Measurements from ENCODE around the gene CAMKK1.

The CAMKK1 gene

GRCh38 chr17:3875317-3875716, 17.5 kb downstream of the CAMKK1 start:
- no peaks in the 10 kb centered on the region for H3K4me1 ChIP-seq (ENCODE audit: insufficient read depth, low read length)
- TF ChIP-seq CTCF (IDR thresholded peaks at IDR 0.05; ENCODE audit: borderline replicate concordance, extremely low read depth, low read length, poor library complexity, severe bottlenecking) = no peak
- TF ChIP-seq EZH2 (IDR thresholded peaks at IDR 0.05; ENCODE audit: borderline replicate concordance, low read depth, low read length, severe bottlenecking) = no peak
- H3K9ac ChIP-seq (ENCODE audit: low read depth, low read length) = no peak overlapping the region
- H3K27ac ChIP-seq (ENCODE audit: low read length) = no peak overlapping the region
- no peaks in the 10 kb centered on the region for H3K27me3 ChIP-seq (ENCODE audit: insufficient read depth, low read length, poor library complexity)
- H3K9me3 ChIP-seq (ENCODE audit: insufficient read depth, low read length, severe bottlenecking) = no peaks in the 10 kb centered on the region
- ATAC-seq (ENCODE audit: insufficient read depth, low read depth) (no peak), DNase-seq (no peak)
- H3K36me3 ChIP-seq (ENCODE audit: insufficient read depth, low read length) = peaks cover 8% of the 10 kb centered on the region; the same call in 1 of the 2 replicates
- no peaks in the 10 kb centered on the region for H4K20me1 ChIP-seq (ENCODE audit: insufficient read depth, low read length)
- H2AFZ ChIP-seq (ENCODE audit: low read depth, low read length) = no peak overlapping the region
- H3K4me3 ChIP-seq (ENCODE audit: low read depth in 1 of 2, low read length in 2 of 2) = no peak overlapping the region
- H3K4me2 ChIP-seq (ENCODE audit: insufficient read depth, low read length) = no peak overlapping the region
- no peaks in the 10 kb centered on the region for H3K79me2 ChIP-seq (ENCODE audit: insufficient read depth, low read length)

GRCh38 chr17:3873862-3874261, 19.0 kb downstream of the CAMKK1 start:
- TF ChIP-seq CTCF (IDR thresholded peaks at IDR 0.05; ENCODE audit: borderline replicate concordance, extremely low read depth, low read length, poor library complexity, severe bottlenecking) (no peak), EZH2 (IDR thresholded peaks at IDR 0.05; ENCODE audit: borderline replicate concordance, low read depth, low read length, severe bottlenecking) (no peak)
- ATAC-seq (ENCODE audit: insufficient read depth, low read depth) = no peak
- Histone ChIP-seq H3K79me2 (ENCODE audit: insufficient read depth, low read length) (no peaks in the 10 kb centered on the region), H3K4me1 (ENCODE audit: insufficient read depth, low read length) (no peaks in the 10 kb centered on the region), H3K27me3 (ENCODE audit: insufficient read depth, low read length, poor library complexity) (no peaks in the 10 kb centered on the region), H2AFZ (ENCODE audit: low read depth, low read length) (no peak overlapping the region), H3K4me2 (ENCODE audit: insufficient read depth, low read length) (no peak overlapping the region), H4K20me1 (ENCODE audit: insufficient read depth, low read length) (no peaks in the 10 kb centered on the region), H3K9ac (ENCODE audit: low read depth, low read length) (no peak overlapping the region), H3K4me3 (ENCODE audit: low read depth in 1 of 2, low read length in 2 of 2) (no peak overlapping the region), H3K27ac (ENCODE audit: low read length) (no peak overlapping the region), H3K36me3 (ENCODE audit: insufficient read depth, low read length) (peaks cover 8% of the 10 kb centered on the region; the same call in 1 of the 2 replicates), H3K9me3 (ENCODE audit: insufficient read depth, low read length, severe bottlenecking) (no peaks in the 10 kb centered on the region)
- DNase-seq = no peak

- Histone ChIP-seq H2AFZ (ENCODE audit: low read depth, low read length) (no peak overlapping the region), H4K20me1 (ENCODE audit: insufficient read depth, low read length) (no peaks in the 10 kb centered on the region), H3K4me3 (ENCODE audit: low read depth in 1 of 2, low read length in 2 of 2) (no peak overlapping the region), H3K79me2 (ENCODE audit: insufficient read depth, low read length) (no peaks in the 10 kb centered on the region), H3K9ac (ENCODE audit: low read depth, low read length) (no peak overlapping the region), H3K27me3 (ENCODE audit: insufficient read depth, low read length, poor library complexity) (no peaks in the 10 kb centered on the region), H3K27ac (ENCODE audit: low read length) (no peak overlapping the region), H3K36me3 (ENCODE audit: insufficient read depth, low read length) (peaks cover 8% of the 10 kb centered on the region; the same call in 1 of the 2 replicates), H3K4me2 (ENCODE audit: insufficient read depth, low read length) (no peak overlapping the region), H3K4me1 (ENCODE audit: insufficient read depth, low read length) (no peaks in the 10 kb centered on the region), H3K9me3 (ENCODE audit: insufficient read depth, low read length, severe bottlenecking) (no peaks in the 10 kb centered on the region)
- DNase-seq = no peak
- no peak for TF ChIP-seq CTCF (IDR thresholded peaks at IDR 0.05; ENCODE audit: borderline replicate concordance, extremely low read depth, low read length, poor library complexity, severe bottlenecking)
- ATAC-seq (ENCODE audit: insufficient read depth, low read depth) = no peak; the same call in 2 of the 3 replicates
Measured at GRCh38 chr17:3870871-3871306, 22.0 kb downstream of the CAMKK1 start.

- H3K79me2 ChIP-seq (ENCODE audit: insufficient read depth, low read length) = no peaks in the 10 kb centered on the region
- peaks cover 5% of the 10 kb centered on the region; the same call in 1 of the 2 replicates for H3K36me3 ChIP-seq (ENCODE audit: insufficient read depth, low read length)
- H3K27me3 ChIP-seq (ENCODE audit: insufficient read depth, low read length, poor library complexity) = no peaks in the 10 kb centered on the region
- H3K4me3 ChIP-seq (ENCODE audit: low read depth in 1 of 2, low read length in 2 of 2) = no peak overlapping the region
- TF ChIP-seq EZH2 (IDR thresholded peaks at IDR 0.05; ENCODE audit: borderline replicate concordance, low read depth, low read length, severe bottlenecking) (no peak), CTCF (IDR thresholded peaks at IDR 0.05; ENCODE audit: borderline replicate concordance, extremely low read depth, low read length, poor library complexity, severe bottlenecking) (no peak)
- H3K27ac ChIP-seq (ENCODE audit: low read length) = no peak overlapping the region
- DNase-seq (no peak), ATAC-seq (ENCODE audit: insufficient read depth, low read depth) (no peak)
- H4K20me1 ChIP-seq (ENCODE audit: insufficient read depth, low read length) = no peaks in the 10 kb centered on the region; the same call in 1 of the 2 replicates
- H3K4me1 ChIP-seq (ENCODE audit: insufficient read depth, low read length) = no peaks in the 10 kb centered on the region
- H3K4me2 ChIP-seq (ENCODE audit: insufficient read depth, low read length) = no peak overlapping the region
- no peak overlapping the region for H3K9ac ChIP-seq (ENCODE audit: low read depth, low read length)
- no peak overlapping the region for H2AFZ ChIP-seq (ENCODE audit: low read depth, low read length)
- H3K9me3 ChIP-seq (ENCODE audit: insufficient read depth, low read length, severe bottlenecking) = no peaks in the 10 kb centered on the region
Measured at GRCh38 chr17:3867606-3868005, 25.2 kb downstream of the CAMKK1 start.

Measured in DND-41 (cell line).